ENCODE results near the gene PCID2. TPM values are rescaled to one million over a fixed set of nuclear protein-coding genes. Genes with fewer than 3 reads are reported as not detected.

The PCID2 gene
- total and polyA plus RNA-seq, 2 experiments from 2014 or later, result 52.4 to 57.6 TPM

DNA sequence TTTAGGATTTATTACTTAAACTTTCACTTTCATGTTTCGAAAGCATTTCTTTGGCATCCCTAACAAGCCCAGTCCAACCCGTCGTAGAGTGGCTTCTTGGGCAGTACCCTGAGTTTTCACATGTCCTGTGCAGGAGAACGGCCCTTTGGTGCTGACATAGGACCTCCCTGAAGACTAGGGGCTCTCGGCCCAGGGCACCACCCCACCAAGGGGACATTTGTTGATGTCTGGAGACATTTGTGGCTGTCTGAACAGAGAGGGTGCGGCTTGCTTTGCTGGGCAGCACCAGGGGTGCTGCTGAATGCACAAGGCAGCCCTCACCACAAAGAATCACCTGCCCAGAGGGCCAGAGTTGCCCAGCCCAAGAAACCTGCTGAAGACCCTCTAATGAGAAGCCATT is 31.5 kb upstream of the PCID2 start:
- H3K4me3 ChIP-seq, result no peak overlapping the region
- no peaks in the 10 kb centered on the region for H3K27me3 ChIP-seq
- no peak for TF ChIP-seq CTCF (IDR thresholded peaks at IDR 0.05; ENCODE audit: low read depth, low read length)
- no peak overlapping the region for H3K27ac ChIP-seq
- no peaks in the 10 kb centered on the region for H3K4me1 ChIP-seq (ENCODE audit: low read depth)
- no peaks in the 10 kb centered on the region for H3K9me3 ChIP-seq (ENCODE audit: low read depth)
- no peak for DNase-seq (ENCODE audit: low read depth in 1 of 2, low spot score in 1 of 2)
- H3K36me3 ChIP-seq, result peaks cover 62% of the 10 kb centered on the region

DNA sequence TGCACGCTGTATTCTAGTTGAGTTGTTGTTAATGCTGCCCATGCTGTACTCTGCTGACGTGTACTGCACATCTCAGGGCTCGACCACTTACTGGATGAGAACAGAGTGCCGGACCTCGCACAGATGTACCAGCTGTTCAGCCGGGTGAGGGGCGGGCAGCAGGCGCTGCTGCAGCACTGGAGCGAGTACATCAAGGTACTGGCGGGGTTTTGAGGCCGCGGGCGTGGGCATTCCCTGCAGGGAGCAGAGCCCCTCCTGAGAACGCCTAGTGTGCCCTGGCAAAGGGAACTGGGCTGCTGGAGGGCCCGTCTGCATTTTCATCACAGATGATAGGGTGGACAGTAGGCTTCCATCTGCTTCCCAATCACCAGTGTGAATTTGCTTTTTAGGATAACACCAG is 30.9 kb upstream of the PCID2 start:
- H3K9me3 ChIP-seq (ENCODE audit: low read depth), result no peaks in the 10 kb centered on the region
- H3K4me1 ChIP-seq (ENCODE audit: low read depth), result no peaks in the 10 kb centered on the region
- no peak overlapping the region for H3K4me3 ChIP-seq
- no peak overlapping the region for H3K27ac ChIP-seq
- no peak for DNase-seq (ENCODE audit: low read depth in 1 of 2, low spot score in 1 of 2)
- no peak for TF ChIP-seq CTCF (IDR thresholded peaks at IDR 0.05; ENCODE audit: low read depth, low read length)
- H3K27me3 ChIP-seq, result no peaks in the 10 kb centered on the region
- H3K36me3 ChIP-seq, result peaks cover 57% of the 10 kb centered on the region

DNA sequence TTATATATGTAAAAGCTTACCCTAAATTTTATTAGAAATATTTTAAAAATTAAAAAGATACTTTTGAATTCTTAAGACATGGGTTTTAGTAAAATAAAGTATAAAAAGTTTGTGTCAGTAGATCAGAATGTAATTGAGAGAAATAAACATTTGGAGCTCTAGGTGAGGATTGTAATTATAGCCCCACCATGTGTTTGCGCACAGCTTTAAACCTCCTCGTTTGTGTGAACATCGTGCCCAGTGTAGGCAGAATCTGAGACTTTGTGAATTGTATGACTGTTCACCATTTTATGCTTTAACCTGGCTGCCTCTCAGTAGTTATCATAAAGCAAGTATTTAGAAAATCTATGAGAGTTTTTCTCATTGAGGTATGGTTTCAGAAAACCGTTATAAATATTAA is 30.1 kb upstream of the PCID2 start:
- DNase-seq (ENCODE audit: low read depth in 1 of 2, low spot score in 1 of 2), result peak in 1 of 2 donors; percentile 11
- Histone ChIP-seq H3K27me3 (no peaks in the 10 kb centered on the region), H3K4me1 (ENCODE audit: low read depth) (no peaks in the 10 kb centered on the region), H3K36me3 (peaks cover 51% of the 10 kb centered on the region), H3K9me3 (ENCODE audit: low read depth) (no peaks in the 10 kb centered on the region), H3K4me3 (no peak overlapping the region), H3K27ac (no peak overlapping the region)
- TF ChIP-seq CTCF (IDR thresholded peaks at IDR 0.05; ENCODE audit: low read depth, low read length), result no peak

- H3K36me3 ChIP-seq, result peaks cover 37% of the 10 kb centered on the region
These were observed 24.6 kb upstream of the PCID2 start for GRCh38 chr13:113233101-113233500.

GRCh38 chr13:113232208-113233003 is 23.9 kb upstream of the PCID2 start:
- no peak for DNase-seq (ENCODE audit: low read depth in 1 of 2, low spot score in 1 of 2)
- H3K27ac ChIP-seq, result no peak overlapping the region
- peaks cover 33% of the 10 kb centered on the region for H3K36me3 ChIP-seq
- no peak overlapping the region for H3K4me3 ChIP-seq
- no peaks in the 10 kb centered on the region for H3K9me3 ChIP-seq (ENCODE audit: low read depth)
- H3K4me1 ChIP-seq (ENCODE audit: low read depth), result no peaks in the 10 kb centered on the region
- no peak for TF ChIP-seq CTCF (IDR thresholded peaks at IDR 0.05; ENCODE audit: low read depth, low read length)
- H3K27me3 ChIP-seq, result no peaks in the 10 kb centered on the region

More at GRCh38 chr13:113233101-113233500, 24.6 kb upstream of the PCID2 start:
- Histone ChIP-seq H3K9me3 (ENCODE audit: low read depth) (no peaks in the 10 kb centered on the region), H3K27me3 (no peaks in the 10 kb centered on the region), H3K27ac (no peak overlapping the region), H3K4me1 (ENCODE audit: low read depth) (no peaks in the 10 kb centered on the region), H3K4me3 (no peak overlapping the region)
- no peak for DNase-seq (ENCODE audit: low read depth in 1 of 2, low spot score in 1 of 2)
- no peak for TF ChIP-seq CTCF (IDR thresholded peaks at IDR 0.05; ENCODE audit: low read depth, low read length)

Data from cardiac muscle cell (in vitro differentiated cells and primary cell).